Right ventricle myocardium inferior (tissue), 1 donor: ENCODE data around the gene CNTNAP2. TPM values are rescaled to one million over a fixed set of nuclear protein-coding genes. Genes with fewer than 3 reads are reported as not detected.
"Not testable (repeated sequence)": the region's sequence is repeated elsewhere in the genome, so short reads cannot be mapped to it uniquely, and the experiment has no call there.

Source experiments
- ATAC-seq: fragments of 200-7000 bp; cut with Tn5 transposase; one replicate; pipeline ENCODE4 v1.9.1; 2020; ENCODE audit warnings: mild to moderate bottlenecking, moderate library complexity
- DNase-seq: peaks from one replicate; pipeline ENCODE4 v3.0.0; 2021; ENCODE audit errors: missing footprints
- intact Hi-C: fragments of 100-400 bp; cut with DNase I; formaldehyde crosslinking; loops from one replicate; pipeline ENCODE4 v1.11.0; 2022
- total RNA-seq: library from RNA; stranded (reverse); fragmentation: NEBNext Ultra II Directional; extraction: Animal tissue kit (Norgen Biotek cat#: 25700); gene quantifications from one replicate; pipeline ENCODE4 v1.2.1, GENCODE V29; 2021
- donor health status: DM: no; HTN: yes; CAD: no; lungs with severe emphysema.

Gene CNTNAP2
- total RNA-seq, 1 donor from 2014 or later, result 0.65 TPM

DNA sequence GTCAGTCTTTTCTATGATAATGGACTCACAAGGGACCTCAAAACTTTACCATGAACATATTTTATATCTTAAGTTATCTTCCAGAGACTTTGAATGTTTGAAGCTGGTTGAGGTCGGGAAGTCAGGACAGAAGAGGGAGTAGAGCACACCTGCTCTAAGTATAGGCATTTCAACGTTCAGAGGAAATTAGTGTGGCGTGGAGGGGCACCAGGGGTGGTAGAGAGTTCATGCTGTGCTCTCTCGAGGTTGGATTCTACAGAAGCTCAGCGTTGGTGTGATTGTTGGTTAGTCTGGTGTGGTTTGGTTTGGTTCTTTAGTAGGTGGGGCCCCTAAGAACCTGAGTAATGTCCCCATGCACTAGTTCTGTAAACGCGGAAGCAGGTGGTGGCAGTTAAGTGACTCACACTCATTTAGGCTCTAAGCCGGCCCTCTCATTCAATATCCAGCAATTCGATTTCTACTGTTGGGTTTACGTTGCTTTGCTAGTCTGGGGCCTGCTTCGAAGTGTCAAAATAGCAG lies 19.8 kb downstream of the CNTNAP2 start:
- DNase-seq (no peak), ATAC-seq (no peak)
- intact Hi-C loops, result no loop called here

DNA sequence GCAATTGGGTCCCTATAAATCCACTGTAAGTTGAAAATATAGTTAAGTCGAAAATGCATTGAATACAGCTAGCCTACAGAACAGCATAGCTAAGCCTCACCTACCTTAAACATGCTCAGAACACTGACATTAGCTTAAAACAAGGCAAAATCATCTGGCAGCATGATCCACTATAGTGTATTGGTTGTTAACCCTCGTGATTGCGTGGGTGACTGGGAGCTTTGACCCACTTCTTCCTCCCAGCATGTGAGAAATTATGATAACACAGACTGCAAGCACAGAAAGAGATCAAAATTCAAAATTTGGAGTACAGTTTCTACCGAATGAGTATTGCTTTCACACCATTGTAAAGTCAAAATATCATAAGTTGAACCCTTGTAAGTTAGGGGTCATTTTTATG lies 22.3 kb downstream of the CNTNAP2 start:
- intact Hi-C loops, result no loop called here
- ATAC-seq (no peak), DNase-seq (no peak)

DNA sequence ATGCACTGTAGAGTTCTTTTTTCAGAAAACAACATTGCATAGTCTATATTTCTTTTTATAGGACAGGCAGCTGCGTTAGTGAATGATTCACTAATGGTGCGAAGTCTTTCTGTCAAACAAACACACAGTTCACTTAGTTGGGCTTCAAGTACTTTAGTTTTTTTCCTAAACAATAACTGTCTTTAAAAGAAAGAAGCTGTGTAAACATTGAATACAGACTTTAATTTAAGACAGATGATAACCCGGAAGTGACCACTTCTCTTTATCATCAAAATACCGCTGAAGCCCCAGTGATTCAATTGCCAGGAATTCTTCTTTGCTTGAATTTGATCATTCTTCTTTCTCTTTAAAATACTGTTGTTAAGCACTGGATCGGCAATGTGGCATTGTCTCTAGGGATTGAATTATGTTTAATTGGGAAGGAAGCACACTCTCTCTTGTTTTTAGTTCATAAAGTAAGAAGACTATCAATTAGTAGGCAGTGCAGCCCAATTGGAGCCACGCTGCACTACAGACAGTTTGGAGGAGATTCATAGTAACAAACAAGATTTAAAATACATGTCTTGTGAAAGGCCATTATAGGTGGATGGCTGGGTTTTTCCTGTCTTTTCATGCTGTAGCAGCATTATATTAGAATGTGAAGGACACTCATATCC lies 30.4 kb downstream of the CNTNAP2 start:
- ATAC-seq, result no peak
- intact Hi-C loops, result no loop called here

DNA sequence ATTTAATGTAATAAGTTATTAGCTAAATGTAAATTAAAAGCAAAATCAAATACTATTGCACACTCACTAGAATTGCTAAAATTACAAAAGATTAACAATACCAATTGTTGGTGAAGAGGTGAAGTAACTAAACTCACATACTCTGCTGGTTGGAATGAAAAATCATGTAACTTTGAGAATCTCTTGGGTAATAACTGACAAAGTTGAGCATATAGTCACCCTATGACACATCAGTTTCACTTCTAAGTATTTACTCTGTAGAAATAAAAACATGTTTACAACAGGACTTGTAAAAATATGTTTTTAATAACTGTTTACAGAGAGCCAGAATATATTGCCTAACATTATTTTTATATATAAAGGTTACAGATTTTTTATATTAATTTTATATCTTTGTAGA lies 33.6 kb downstream of the CNTNAP2 start:
- DNase-seq, result no peak
- intact Hi-C loops, result no loop called here
- ATAC-seq, result no peak

More for the DNA sequence above, 30.4 kb downstream of the CNTNAP2 start:
- no peak for DNase-seq

DNA sequence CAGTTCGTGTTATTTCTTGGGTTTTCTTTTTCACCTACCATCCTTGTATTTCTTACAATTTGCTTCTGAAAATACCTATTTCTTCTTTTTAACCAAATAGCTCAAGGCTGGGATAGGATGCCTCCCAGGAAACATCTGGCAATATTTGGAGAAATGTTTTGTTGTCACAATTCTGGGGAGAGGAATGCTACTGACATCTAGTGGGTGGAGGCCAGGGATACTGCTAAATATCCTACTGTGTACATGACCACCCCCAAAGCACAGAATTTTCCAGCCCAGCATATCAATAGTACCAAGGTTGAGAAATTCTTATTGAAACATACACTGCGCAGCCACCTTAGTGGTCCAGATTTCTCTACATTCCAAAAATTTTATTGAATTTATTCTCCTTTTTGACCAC lies 55.5 kb downstream of the CNTNAP2 start:
- DNase-seq, result no peak
- no peak for ATAC-seq
- intact Hi-C loops, result no loop called here

DNA sequence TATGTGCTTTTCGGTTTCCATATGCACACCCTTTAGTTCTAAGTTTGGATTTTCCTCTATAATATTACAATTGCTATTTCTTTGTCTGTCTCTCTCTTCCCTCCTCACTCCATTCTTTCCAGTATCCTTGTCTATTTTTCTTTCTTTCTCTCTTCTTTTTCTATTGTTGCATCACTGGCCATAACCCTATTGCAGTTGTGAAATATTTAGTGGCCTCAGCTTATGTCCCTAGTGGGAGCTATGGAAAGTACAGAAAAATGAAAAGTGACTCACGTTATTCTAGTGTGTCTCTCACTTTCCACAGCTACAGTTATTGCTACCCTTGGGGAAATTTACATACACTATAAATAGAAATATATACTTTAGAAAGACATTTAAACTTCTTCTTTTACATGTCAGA lies 59.1 kb downstream of the CNTNAP2 start:
- DNase-seq (no peak), ATAC-seq (no peak)
- intact Hi-C loops, result no loop called here

DNA sequence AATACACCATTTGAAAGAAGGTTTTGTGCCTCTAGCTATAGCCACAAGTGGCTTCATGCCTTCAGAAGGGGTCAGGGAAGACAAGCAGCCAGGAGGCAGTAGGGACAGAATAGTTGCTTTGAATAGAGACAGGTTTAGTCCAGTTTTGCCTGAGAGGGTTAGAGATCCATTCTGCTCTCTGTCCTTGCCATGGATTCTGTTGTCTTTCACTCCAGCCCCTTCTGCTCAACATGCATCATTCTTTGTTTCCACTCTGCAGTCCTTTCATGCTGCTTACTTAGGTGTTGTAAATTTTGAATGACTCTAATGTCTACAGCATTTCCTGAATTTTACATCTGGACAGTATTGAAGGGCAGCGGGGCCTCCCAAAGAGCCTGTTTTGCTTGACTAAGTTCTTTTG lies 60.3 kb downstream of the CNTNAP2 start:
- no peak for ATAC-seq
- peak; percentile 3 for DNase-seq
- intact Hi-C loops, result no loop called here

DNA sequence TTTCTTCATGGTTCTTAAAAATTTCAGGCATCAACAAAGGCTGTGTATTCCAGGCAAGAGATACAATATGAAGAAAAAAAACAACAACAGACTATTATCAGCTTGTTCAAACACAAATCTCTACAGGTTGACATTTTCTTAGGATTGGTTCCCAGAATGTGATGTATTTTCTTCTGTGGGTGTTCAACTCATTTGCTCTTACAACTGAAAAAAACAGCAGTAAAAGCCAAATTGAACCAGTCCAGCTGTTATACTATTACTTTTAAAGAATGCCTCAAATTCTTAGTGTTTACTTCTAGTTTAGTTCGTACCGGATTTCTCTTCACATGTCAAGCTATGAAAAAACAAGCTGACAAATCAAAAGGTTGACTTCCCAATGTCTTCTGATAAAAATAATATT lies 60.7 kb downstream of the CNTNAP2 start:
- ATAC-seq, result no peak
- DNase-seq, result no peak
- intact Hi-C loops, result no loop called here

DNA sequence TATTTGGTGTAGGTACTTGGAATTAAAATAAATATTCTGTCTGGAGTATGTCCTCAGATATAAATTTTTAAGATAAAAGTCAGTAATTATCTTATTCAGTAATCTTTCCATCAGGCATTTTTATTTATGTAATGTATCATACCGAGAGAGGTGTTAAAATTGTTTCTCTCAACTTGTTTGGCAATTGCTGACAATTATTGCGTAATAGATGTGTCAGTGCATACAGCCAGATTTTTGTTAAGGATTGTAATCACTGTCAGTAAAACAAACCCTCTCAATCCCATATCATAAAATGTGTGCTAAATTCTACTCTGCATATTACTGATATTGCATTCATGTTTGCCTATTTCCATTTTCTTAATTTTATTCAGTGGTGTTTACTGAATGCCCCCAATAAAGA lies 69.2 kb downstream of the CNTNAP2 start:
- no peak for DNase-seq
- intact Hi-C loops, result no loop called here
- no peak for ATAC-seq

DNA sequence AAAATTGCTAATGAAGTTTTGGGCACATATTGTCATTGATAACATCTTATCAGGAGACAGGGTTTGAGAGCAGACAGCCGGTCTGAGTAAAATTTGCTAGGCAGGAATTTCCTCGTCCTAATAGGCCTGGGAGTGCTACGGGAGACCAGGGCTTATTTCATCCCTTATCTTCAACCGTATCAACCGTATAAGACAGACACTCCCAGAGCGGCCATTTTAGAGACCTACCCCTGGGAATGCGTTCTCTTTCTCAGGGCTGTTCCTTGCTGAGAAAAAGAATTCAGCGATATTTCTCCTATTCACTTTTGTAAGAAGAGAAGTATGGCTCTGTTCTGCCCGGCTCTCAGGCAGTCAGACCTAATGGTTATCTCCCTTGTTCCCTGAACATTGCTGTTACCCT lies 74.8 kb downstream of the CNTNAP2 start:
- intact Hi-C loops, DNase-seq, ATAC-seq: not testable (repeated sequence)

DNA sequence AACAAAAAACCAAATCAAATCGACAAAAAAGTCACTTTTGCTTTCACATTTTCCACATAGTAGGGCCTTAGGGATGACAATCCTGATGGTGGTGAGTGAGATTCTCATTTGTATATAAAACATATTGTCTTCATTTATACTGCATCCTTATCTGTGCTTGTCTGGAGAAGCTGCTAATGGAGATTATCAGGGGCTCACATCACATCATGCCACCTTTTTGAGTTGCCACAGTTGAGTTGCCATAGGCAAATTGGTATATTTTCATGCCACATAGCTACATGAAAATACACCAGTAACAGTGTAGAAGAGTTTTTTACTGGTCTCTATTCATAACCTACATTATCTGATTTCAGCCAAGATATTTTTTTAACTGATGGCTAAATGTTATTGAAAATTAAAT lies 85.3 kb downstream of the CNTNAP2 start:
- no peak for DNase-seq
- intact Hi-C loops, result no loop called here
- no peak for ATAC-seq

DNA sequence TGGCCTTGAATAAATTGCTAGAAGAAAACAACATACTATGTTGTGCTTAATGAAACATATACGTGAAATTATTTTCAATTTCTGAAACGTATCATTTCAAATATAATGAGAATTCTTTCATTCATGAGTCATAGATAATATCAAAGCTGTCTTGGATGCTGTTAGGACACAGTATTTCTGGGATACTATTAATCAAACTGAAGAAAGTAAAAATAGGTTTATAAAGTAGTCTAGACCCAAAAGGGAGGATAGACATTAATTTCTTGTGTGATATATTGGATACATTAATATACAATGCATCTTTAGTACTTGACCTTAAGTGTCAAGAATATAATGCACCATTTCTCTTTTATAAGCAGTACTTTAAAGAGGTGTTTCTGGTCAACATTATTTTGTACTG lies 89.7 kb downstream of the CNTNAP2 start:
- ATAC-seq (no peak), DNase-seq (no peak)
- intact Hi-C loops, result no loop called here

DNA sequence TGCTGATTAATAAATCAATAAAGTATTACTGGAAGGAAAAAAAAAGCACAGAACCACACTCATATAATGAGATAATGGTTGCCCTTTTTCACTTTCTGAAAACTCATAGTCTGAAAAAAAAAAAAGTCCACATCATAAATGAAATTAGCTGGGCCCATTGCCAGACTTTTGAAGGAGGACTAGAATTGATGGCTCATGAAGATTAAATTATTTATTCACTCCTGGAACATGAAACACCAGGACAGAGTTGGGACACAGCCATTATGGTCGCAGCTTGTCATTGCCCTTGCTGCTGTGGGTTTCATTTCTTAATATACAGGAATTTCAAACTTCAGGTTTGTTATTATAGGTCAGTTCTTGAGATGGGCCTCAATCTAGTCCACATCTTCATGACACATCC lies 91.9 kb downstream of the CNTNAP2 start:
- DNase-seq (no peak), ATAC-seq (no peak)
- intact Hi-C loops, result no loop called here

DNA sequence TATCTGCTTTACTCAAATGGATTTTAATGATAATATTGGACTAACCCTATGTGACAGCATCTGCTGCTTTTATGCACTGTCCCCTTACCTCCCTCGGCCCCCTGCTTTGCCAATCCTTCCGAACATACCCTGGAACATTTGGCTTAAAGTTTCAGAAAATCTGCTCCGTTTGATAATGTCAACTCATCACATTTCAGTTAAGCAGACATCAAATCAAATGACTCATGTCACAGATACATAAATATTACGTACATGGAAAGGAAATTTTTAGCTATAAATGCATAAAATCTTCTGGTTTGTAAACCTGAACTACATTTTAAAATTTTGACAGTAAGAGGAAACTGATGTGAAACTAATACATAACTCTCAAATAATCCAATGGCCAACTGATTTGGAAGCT lies 98.2 kb downstream of the CNTNAP2 start:
- intact Hi-C loops, result no loop called here
- DNase-seq (no peak), ATAC-seq (no peak)

DNA sequence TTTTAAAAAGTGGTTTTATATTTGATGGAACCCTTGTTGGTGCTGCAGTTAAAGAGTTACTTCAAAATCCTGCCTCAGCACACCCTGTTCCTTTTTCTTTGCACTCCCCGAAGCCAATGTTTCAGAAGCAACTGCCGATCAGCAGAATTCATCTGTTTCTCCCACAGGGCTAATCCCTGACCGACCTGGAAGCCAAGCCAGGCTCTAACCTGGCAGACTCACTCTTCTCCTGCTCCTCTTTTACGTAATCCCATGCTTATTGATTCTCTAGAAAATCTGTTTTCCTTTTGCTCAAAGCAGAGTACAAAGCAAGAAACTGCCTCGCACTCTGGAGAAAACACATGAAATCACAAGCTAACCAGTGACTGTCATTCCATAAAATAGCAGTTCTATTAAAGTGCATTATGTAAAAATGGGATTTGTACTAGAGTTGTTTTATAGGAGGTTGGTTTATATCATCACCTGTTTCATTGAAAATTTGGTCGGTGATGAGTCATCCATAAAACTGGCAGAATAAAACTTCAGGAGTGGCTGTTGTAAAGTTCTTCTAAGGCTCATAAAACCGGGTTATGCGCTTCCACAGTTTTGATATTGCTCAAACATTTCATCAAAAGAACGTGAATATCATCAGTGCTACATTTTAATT lies 99.9 kb downstream of the CNTNAP2 start:
- no peak for ATAC-seq
- intact Hi-C loops, result no loop called here
- DNase-seq, result no peak

DNA sequence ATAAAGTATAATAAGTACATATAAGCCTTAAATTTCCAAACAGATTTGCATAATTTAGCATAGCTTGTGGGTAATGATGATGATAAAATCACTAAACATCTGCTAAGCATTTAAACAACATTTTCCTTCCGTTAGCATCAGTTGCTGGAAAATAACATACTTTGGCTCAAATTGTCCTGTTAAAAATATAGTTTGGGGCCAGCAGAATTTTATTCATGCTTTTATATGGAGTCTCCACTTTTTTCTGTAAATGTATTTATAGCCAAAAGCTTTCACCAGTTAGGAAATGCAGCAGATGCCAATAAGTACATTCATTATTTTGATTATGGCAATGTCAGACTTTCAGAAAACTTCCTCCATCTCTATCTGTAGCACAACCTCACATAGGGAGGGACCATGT lies 107.2 kb downstream of the CNTNAP2 start:
- intact Hi-C loops, result no loop called here
- ATAC-seq, result no peak
- DNase-seq, result no peak

DNA sequence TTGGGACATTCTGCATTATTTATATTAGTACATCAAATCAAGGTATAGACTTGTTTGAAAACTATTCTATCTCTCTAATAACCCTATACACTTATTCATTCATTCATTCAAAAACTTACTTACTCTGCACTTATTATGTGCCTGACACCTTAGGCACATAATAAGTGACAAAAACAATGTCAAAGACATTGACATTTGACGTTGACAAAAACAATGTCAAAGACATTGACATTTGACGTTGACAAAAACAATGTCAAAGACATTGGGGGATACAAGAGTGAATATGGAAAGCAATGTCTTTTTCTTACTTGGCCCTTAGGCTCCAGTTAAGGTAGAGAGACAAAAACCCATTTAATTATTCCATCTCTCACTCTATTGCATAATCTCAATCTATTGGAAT lies 116.0 kb downstream of the CNTNAP2 start:
- intact Hi-C loops, result no loop called here
- DNase-seq, result no peak
- ATAC-seq, result no peak

DNA sequence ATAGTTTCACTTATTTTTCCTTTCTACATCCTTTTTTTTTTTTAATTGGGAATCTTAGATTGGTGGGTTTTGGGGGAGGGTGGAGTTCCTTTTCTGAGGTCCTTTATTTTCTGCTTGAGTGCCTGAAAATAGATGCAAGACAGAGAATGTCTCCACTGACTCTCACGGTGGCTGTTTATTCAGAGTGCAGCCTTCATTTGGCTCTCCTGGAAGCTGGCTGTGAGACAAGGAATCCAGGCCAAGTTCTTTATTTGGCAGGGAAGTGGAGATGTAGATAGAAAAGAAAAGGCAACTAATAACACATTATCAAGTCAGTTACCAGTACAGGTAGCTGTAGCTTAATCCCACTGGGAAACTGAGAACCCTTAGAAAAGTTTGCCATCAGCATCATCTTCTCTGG lies 118.6 kb downstream of the CNTNAP2 start:
- intact Hi-C loops, result no loop called here
- ATAC-seq (peak; percentile 34), DNase-seq (no peak)

DNA sequence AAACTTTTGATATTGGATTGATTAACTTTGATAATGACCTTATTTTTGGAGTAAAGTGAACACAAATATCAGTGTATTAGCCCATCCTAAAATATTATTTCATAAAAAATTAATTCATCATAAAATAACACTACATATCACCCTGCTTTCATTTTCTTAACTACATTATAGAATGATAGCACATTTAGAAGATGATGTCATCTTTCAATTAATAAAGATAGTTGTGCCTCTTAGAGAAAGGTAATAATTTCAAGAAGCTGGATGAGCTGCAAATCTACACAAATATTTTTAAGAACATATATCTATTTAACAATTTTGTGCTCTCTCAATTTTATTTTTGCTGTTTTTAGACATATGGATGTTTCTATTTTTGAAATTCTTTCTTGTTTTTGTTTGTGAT lies 126.1 kb downstream of the CNTNAP2 start:
- no peak for ATAC-seq
- intact Hi-C loops, result no loop called here

DNA sequence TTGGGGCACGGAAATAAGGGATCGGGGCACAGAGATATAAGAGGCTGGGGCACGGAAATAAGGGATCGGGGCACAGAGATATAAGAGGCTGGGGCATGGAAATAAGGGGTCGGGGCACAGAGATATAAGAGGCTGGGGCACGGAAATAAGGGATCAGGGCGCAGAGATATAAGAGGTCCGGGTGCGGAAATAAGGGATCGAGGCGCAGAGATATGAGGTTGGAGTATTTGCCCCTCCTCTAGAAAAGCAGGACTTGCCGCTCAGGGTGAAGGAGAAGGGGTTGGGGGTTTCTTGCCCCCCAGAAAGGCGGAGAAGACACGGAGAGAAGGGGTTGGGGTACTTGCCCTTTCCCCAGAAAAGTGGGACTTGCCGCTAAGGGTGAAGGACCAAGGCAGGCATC lies 131.4 kb downstream of the CNTNAP2 start:
- DNase-seq, ATAC-seq, intact Hi-C loops: not testable (repeated sequence)

More for the DNA sequence above, 126.1 kb downstream of the CNTNAP2 start:
- DNase-seq, result no peak

DNA sequence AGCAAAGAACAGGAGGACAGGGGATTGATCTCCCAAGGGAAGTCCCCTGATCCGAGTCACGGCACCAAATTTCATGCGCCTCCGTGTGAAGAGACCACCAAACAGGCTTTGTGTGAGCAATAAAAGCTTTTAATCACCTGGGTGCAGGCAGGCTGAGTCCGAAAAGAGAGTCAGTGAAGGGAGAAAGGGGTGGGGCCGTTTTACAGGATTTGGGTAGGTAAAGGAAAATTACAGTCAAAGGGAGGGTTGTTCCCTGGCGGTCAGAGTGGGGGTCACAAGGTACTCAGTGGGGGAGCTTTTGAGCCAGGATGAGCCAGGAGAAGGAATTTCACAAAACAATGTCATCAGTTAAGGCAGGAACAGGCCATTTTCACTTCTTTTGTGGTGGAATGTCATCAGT lies 132.1 kb downstream of the CNTNAP2 start:
- DNase-seq, intact Hi-C loops, ATAC-seq: not testable (repeated sequence)
